ENCODE measurements around the gene MCOLN1.

MCOLN1 gene

DNA sequence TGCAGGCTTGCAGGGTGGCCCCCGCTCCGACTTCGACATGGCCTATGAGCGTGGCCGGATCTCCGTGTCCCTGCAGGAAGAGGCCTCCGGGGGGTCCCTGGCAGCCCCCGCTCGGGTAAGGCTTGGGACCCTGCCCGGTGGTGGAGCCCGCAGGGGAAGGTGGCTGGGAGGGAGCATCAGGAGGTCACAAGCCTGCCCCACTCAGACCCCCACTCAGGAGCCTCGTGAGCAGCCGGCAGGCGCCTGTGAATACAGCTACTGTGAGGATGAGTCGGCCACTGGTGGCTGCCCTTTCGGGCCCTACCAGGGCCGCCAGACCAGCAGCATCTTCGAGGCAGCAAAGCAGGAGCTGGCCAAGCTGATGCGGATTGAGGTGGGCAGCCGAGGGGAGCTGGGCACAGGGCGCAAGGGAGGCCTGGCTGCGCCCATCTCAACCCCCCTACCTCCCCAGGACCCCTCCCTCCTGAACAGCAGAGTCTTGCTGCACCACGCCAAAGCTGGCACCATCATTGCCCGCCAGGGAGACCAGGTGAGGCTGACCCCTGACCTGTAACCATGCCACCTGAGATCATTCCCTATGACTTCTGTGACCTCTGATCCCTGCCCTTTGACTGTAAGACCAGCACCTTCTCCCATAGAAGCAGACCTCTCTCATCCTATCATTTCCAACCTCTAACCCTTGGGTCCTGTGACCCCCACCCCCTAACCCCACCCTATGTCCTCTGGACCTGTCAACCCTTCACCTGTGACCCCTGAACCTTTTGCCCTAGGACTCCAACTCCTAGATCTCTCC, 20.3 kb downstream of the MCOLN1 start:
- DNase-seq (ENCODE audit: low spot score) = no peak
- TF ChIP-seq, protein P1, sequence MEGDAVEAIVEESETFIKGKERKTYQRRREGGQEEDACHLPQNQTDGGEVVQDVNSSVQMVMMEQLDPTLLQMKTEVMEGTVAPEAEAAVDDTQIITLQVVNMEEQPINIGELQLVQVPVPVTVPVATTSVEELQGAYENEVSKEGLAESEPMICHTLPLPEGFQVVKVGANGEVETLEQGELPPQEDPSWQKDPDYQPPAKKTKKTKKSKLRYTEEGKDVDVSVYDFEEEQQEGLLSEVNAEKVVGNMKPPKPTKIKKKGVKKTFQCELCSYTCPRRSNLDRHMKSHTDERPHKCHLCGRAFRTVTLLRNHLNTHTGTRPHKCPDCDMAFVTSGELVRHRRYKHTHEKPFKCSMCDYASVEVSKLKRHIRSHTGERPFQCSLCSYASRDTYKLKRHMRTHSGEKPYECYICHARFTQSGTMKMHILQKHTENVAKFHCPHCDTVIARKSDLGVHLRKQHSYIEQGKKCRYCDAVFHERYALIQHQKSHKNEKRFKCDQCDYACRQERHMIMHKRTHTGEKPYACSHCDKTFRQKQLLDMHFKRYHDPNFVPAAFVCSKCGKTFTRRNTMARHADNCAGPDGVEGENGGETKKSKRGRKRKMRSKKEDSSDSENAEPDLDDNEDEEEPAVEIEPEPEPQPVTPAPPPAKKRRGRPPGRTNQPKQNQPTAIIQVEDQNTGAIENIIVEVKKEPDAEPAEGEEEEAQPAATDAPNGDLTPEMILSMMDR (IDR thresholded peaks at IDR 0.05; ENCODE audit: borderline replicate concordance, control extremely low read depth, extremely low read depth, insufficient read depth, missing control alignments) = no peak
- in situ Hi-C loops (cut with MboI; ENCODE audit: low sequenced_read_pairs, unreplicated experiment) = no loop called here

DNA sequence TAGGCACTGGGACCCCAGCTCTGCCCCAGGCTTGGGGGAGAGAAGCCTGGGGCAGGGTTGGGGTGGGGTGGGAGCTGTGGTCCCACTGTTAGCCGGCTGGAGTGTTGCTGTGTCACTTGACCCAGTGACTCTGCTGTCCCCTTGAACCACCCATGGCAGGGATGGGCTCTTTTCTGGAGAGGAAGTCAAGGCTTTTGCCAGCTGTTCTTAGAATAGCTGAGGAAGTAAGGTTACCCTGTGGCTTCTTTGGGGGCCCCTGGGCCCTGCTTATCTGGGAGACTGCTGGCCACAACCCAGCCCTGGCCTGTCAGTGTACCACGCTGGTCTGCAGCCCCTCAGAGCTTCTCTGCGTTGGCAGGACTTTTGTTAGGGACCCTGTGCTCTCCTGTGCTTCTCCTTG, 22.2 kb downstream of the MCOLN1 start:
- in situ Hi-C loops (cut with MboI; ENCODE audit: low sequenced_read_pairs, unreplicated experiment) = no loop called here
- DNase-seq (ENCODE audit: low spot score) = no peak

DNA sequence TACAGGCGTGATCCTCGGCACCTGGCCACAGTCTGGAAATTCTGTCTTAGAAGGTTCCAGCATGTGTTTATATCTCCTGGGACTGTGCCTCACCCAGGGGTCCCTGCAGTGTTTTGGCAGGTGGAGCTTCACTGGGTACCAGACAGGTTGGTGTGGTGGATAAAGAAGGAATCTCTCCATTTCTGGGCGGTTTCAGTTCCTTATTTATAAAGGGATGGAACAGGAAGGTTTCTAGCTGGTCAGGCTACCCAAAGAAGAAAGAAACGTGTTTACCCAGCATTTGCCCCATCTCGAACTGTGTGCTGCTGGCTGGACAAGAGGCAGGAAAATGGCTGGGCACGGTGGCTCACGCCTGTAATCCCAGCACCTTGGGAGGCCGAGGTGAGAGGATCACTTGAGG, 22.9 kb downstream of the MCOLN1 start:
- DNase-seq (ENCODE audit: low spot score) = no peak
- TF ChIP-seq, protein P1 (IDR thresholded peaks at IDR 0.05; ENCODE audit: borderline replicate concordance, control extremely low read depth, extremely low read depth, insufficient read depth, missing control alignments) = no peak
- in situ Hi-C loops (cut with MboI; ENCODE audit: low sequenced_read_pairs, unreplicated experiment) = no loop called here

More for the DNA sequence above, 22.2 kb downstream of the MCOLN1 start:
- TF ChIP-seq, protein P1 (IDR thresholded peaks at IDR 0.05; ENCODE audit: borderline replicate concordance, control extremely low read depth, extremely low read depth, insufficient read depth, missing control alignments) = no peak

DNA sequence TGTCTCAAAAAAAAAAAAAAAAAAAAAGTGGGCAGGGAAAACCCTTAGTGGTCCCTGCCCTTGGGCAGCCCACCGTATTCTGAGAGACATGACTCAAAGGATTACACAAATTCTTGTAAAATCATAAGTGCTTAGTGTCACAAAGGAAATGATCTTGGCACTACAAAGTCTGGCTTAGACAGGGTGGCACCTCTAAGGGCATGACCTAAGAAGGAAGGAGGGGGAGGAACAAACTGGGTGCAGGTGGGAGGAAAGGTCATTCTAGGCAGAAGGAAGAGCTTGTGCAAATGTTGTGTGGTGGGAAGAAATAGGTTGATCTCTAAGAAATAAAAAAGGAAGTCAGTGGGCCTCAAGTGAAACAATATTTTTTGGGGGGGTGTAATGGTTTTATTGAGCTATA, 23.5 kb downstream of the MCOLN1 start:
- DNase-seq (ENCODE audit: low spot score) = no peak
- TF ChIP-seq, protein P1 (IDR thresholded peaks at IDR 0.05; ENCODE audit: borderline replicate concordance, control extremely low read depth, extremely low read depth, insufficient read depth, missing control alignments) = no peak
- in situ Hi-C loops (cut with MboI; ENCODE audit: low sequenced_read_pairs, unreplicated experiment) = no loop called here

DNA sequence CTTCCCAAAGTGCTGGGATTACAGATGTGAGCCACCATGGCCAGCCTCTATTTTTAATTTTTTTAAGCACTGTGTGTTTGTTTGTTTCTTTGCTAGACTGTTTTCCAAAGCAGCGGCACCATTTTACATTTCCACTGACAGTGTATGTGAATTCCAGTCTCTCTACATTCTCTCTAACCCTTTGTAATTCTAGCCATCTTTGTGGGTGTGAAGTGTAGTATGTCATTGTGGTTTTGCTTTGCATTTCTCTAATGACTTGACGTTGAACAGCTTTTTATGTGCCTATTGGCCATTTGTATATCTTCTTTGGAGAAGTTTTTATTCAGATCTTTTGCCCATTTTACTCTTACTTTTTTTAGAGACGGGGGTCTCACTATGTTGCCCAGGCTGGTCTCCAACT, 24.7 kb downstream of the MCOLN1 start:
- in situ Hi-C loops (cut with MboI; ENCODE audit: low sequenced_read_pairs, unreplicated experiment) = no loop called here
- TF ChIP-seq, protein P1 (IDR thresholded peaks at IDR 0.05; ENCODE audit: borderline replicate concordance, control extremely low read depth, extremely low read depth, insufficient read depth, missing control alignments) = no peak

DNA sequence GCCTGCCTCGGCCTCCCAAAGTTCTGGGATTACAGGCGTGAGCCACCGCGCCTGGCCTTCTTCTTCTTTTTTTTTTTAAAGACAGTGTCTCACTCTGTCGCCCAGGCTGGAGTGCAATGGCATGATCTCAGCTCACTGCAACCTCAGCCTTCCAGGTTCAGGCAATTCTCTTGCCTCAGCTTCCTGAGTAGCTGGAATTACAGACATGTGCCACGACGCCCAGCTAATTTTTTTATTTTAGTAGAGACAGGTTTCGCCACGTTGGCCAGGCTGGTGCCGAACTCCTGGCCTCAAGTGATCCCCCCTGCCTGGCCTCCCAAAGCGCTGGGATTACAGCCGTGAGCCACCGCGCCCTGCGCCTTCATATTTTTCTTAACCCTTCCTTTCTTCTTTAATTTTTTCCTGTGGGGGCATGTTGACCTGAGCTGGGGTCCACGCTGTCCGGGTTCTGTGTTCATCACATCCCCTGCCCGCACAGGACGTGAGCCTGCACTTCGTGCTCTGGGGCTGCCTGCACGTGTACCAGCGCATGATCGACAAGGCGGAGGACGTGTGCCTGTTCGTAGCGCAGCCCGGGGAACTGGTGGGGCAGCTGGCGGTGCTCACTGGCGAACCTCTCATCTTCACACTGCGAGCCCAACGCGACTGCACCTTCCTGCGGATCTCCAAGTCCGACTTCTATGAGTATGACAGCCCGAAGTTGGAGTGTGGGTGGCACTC, 27.2 kb downstream of the MCOLN1 start:
- TF ChIP-seq, protein P1 (IDR thresholded peaks at IDR 0.05; ENCODE audit: borderline replicate concordance, control extremely low read depth, extremely low read depth, insufficient read depth, missing control alignments) = no peak
- in situ Hi-C loops (cut with MboI; ENCODE audit: low sequenced_read_pairs, unreplicated experiment) = no loop called here
- DNase-seq (ENCODE audit: low spot score) = no peak

More for the DNA sequence above, 24.7 kb downstream of the MCOLN1 start:
- no peak for DNase-seq (ENCODE audit: low spot score)
